GM20431 (cell line): ENCODE data around the gene MGAT5B.

Experiments
- in situ Hi-C: fragments of 300-500 bp; cut with MseI, MboI; formaldehyde crosslinking; loops from one replicate; pipeline ENCODE4 v1.15.0; 2020; ENCODE audit warnings: low sequenced_read_pairs; ENCODE audit not compliant: unreplicated experiment

The MGAT5B gene

DNA sequence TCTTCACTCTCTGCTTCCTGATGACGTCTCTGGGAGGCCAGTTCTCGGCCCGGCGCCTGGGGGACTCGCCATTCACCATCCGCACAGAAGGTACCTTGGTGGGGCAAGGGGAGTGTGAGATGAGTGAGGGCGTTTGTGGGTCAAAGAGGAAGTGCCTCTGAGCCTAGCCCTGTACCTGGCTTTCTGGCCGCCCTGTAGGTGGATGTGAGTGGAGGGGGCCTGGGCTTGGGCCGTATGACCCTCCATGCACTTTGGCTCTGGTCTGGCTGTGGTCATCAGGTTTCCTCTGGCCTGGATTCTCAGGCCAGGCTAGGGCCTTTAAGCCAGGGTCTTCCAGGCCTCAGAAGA lies 4.6 kb downstream of the MGAT5B start:
- in situ Hi-C loops, result loop anchor here (25.0 kb wide), 1 partner anchor 389 kb away; no protein-coding TSS in a partner anchor

DNA sequence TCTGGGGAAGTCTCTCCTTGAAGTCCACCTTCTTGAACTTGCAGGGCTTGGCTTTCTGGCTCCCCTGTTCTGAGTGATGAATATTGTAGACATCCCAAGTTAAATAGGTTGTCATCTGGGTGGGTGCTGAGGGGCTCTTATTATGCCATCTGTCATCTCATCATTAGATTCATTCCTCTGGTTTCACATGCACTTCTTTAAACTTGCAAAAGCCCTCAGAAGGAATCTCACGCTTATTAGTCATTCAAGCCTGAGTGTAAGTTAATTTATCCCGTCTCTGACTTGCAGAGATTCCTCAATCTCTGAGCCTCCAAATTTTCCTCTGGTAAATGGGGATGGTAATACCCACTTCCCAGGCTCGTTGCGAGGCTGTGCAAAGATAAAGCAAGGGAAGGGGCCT lies 5.7 kb downstream of the MGAT5B start:
- in situ Hi-C loops, result loop anchor here (25.0 kb wide), 1 partner anchor 388 kb away; no protein-coding TSS in a partner anchor

GRCh38 chr17:76877437-76877836 lies 9.2 kb downstream of the MGAT5B start:
- in situ Hi-C loops, result no loop called here

DNA sequence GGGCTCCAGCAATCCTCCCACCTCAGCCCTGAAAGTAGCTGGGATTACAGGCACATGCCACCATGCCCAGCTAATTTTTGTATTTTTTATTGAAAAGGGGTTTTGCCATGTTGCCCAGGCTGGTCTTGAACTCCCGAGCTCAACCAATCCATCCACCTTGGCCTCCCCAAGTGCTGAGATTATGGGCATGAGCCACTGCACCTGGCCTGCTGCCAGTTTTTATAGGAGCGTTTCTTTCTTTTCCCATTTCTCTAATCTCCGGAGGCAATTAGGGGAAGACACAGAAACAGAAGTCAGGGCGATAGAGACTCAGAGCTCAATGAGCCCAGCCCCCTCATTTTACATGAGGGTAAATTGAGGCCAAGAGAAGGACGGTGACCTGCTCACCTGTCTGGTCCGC lies 10.4 kb downstream of the MGAT5B start:
- in situ Hi-C loops, result no loop called here

- in situ Hi-C loops, result no loop called here
Observed at GRCh38 chr17:76879254-76879653, 11.1 kb downstream of the MGAT5B start.

DNA sequence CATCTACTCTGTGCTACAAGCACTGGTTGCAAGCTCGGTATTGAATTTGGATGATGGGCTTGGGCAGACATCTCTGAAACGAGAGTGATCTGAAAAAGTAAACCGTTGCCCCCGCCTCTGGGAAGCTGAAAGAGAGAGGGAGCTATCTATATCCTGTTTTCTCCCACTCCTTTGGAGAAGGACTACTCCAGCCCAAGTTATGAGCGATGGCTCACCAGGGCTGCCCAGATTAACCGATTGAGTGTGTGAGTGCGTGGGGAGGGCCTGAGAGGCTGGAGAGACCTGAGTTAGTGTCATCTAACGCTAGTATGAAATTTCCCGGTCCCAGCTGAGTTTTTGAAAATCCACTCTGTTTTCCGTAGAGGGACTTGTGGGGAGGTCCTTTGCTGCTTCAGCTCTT lies 11.5 kb downstream of the MGAT5B start:
- in situ Hi-C loops, result no loop called here

DNA sequence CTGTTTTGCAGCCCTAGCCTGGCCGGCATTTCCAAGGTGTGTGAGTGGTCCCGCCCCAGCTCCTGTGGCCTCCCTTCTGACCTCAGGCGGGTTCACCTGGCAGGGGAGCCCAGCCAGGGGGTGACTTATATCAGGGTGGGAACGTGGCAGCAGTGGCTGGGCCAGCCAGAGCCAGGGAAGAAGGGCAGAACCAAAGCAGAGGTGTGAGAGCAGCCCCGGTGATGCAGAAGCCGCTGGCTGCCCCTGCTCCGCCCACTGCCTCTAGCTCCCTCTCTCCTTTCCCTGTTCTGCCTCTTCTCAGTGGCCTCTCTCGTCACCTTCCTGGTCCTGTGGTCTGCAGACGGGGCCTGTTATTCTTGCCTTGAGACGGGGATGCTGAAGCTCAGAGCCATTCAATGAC lies 12.1 kb downstream of the MGAT5B start:
- in situ Hi-C loops, result no loop called here

- in situ Hi-C loops, result no loop called here
Observed at GRCh38 chr17:76880971-76881370, 12.8 kb downstream of the MGAT5B start.

DNA sequence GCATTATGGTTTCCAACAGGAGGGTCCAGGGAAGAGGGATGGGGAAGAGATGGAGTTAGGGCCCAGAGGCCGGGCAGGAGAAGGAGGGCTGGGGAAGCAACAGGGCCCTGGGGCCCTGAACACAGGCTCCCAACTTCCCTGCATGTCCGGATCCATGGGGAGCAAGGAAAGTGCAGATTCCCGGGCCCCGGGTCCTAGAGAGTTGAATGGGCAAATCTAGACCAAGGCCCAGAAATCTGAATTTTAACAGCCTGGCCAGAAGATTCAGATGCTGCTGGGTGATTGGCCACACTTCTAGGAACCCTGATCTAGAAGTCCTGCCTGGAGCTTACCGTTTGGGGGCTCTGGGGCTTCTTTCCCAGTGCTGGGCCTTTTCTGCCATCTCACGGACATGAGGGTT lies 13.2 kb downstream of the MGAT5B start:
- in situ Hi-C loops, result no loop called here

GRCh38 chr17:76881966-76882365 lies 13.8 kb downstream of the MGAT5B start:
- in situ Hi-C loops, result no loop called here

- in situ Hi-C loops, result no loop called here
Observed at GRCh38 chr17:76883744-76884525, 15.7 kb downstream of the MGAT5B start.

DNA sequence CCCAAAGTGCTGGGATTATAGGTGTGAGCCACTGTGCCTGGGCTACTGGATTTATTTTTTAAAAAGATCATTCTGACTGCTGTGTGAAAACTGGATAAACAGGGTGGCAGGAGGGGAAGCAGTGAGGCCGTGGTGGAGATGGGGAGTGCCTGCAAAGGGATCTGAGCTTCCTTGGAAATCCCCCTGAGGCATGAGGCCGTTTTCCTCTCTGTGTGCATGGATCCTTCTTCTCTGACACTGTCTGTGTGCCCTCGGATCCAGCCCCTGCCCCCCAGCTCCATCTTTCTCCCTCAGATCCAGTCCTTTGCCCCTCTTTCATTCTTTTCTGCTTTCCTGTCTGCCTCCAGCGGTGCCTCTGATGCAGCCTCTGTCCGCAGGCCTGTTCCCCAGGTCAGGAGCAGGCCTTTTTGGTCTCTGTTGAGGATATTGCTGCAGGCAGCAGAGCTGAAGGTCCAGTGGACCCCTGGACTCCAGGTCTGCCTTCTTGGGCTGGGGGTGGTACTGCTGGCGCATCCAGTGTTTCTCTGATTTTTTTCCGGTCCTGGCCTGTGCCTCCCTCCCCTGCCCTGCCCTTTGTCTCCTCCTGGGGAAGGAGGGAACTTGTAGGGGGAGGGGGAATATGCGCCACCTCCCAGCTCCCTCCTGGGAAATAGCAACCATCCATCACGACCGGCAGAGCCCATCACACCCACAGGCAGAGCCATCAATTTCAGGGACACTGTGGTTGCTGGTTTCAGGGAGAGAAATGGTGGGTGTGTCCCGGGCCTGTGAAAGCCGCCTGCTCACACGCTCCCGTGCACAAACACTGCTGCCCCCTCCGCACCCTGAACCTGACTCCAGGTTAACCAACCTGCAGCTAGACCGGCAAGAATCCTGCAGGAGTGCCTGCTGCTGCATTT lies 17.0 kb downstream of the MGAT5B start:
- in situ Hi-C loops, result no loop called here

- in situ Hi-C loops, result no loop called here
Observed at GRCh38 chr17:76885894-76886290, 17.7 kb downstream of the MGAT5B start.

- in situ Hi-C loops, result no loop called here
Observed at GRCh38 chr17:76886395-76886794, 18.2 kb downstream of the MGAT5B start.

DNA sequence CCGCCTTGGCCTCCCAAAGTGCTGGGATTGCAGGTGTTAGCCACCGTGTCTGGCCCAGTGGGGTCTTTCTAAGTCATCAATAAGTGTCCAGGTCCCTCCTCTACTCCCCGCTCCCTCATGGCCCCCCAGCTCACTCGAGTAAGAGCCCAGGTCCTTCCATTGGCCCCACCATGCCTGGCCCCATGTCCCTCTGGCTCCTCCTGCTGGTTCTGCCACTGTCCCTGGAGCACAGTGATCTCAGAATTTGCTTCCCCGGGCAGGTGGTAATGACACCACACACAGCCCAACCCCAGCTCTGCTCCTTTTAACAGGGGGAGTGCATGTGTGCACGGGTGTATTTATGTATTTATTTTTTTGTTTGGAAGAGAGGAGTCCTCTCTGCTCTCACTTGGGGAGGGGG lies 19.6 kb downstream of the MGAT5B start:
- in situ Hi-C loops, result no loop called here

GRCh38 chr17:76888661-76889060 lies 20.5 kb downstream of the MGAT5B start:
- in situ Hi-C loops, result no loop called here

DNA sequence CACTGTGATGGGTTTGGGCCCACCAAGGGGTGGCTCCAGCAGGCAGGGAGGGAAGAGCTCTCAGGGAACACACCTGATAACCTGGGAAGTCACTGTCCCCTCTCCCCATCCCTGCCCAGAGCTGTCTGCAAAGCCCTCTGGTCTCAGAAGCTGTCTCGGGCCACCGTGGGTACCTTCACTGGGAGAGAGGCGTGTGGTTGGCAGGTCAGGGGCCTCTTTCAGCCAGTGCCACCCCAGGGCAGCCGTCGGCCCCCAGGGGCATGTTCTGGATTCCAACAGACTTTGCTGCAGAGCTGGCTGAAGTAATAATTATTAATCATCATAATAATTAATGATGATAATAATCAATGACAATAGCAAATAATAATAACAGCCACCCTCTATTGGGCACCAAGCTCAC lies 21.1 kb downstream of the MGAT5B start:
- in situ Hi-C loops, result no loop called here

GRCh38 chr17:76892329-76892728 lies 24.1 kb downstream of the MGAT5B start:
- in situ Hi-C loops, result no loop called here

- in situ Hi-C loops, result no loop called here
Observed at GRCh38 chr17:76893623-76894334, 25.6 kb downstream of the MGAT5B start.

DNA sequence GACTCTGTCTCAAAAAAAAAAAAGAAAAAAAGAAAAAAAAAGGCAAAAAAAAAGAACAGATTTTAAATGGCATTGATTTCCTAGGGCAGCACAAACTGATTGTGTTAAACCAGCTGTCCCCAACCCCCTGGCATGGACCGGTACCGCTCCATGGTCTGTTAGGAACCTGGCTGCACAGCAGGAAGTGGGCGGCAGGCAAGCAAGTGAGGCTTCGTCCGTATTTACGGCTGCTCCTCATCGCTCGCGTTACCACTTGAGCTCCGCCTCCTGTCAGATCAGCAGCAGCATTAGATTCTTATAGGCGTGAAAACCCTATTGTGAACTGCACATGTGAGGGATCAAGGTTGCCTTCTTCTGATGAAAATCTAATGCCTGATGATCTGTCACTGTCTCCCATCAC lies 26.6 kb downstream of the MGAT5B start:
- in situ Hi-C loops, result no loop called here

DNA sequence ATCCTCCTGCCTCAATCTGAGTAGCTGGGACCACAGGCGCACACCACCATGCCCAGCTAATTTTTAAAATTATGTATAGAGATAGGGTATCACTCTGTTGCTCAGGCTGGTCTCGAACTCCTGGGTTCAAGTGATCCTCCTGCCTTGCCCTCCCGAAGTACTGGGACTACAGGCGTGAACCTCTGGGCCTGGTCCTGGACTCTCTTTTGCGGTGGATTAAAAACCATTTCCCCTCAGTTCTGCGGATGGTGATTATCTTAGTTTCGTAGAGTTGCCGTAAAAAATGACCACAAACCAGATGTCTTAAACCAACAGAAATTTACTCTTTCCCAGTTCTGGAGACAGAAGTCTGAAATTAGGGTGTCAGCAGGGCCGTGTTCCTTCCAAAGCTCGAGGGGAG lies 28.8 kb downstream of the MGAT5B start:
- in situ Hi-C loops, result no loop called here
